Omental fat pad (tissue), 4 donors: Measurements from ENCODE around the gene CD33. TPM values are rescaled to one million over a fixed set of nuclear protein-coding genes. Genes with fewer than 3 reads are reported as not detected.
A peak's percentile ranks its signal among the peaks of the same experiment; 100 is the strongest.

ENCODE experiments used
- ATAC-seq: fragments of 150-250 bp; one replicate; pipeline ENCODE4 v1.9.1; 2016; ENCODE audit warnings: mild to moderate bottlenecking, moderate library complexity; ENCODE audit not compliant: low FRiP score
- DNase-seq: peaks from one replicate; pipeline ENCODE4 v3.0.0-alpha.2; 2019; ENCODE audit warnings: low spot score
- total RNA-seq, 4 donors: library from RNA; depleted of rRNA; stranded (reverse); fragments of >200 nt; gene quantifications; one replicate each; pipeline ENCODE4 v1.1.0, GENCODE V29; 2016
- TF ChIP-seq, protein P1 (sequence below), 3 donors: fragments of 450-650 bp; IDR thresholded peaks; one replicate each; pipeline ENCODE4 v1.5.1; 2016 to 2017; ENCODE audit warnings: antibody characterized with exemption in 3 of 3, mild to moderate bottlenecking in 3 of 3, moderate library complexity in 2 of 3

The CD33 gene
- total RNA-seq, 4 donors from 2014 or later: 7.1 to 22.3 (median 18.0) TPM

DNA sequence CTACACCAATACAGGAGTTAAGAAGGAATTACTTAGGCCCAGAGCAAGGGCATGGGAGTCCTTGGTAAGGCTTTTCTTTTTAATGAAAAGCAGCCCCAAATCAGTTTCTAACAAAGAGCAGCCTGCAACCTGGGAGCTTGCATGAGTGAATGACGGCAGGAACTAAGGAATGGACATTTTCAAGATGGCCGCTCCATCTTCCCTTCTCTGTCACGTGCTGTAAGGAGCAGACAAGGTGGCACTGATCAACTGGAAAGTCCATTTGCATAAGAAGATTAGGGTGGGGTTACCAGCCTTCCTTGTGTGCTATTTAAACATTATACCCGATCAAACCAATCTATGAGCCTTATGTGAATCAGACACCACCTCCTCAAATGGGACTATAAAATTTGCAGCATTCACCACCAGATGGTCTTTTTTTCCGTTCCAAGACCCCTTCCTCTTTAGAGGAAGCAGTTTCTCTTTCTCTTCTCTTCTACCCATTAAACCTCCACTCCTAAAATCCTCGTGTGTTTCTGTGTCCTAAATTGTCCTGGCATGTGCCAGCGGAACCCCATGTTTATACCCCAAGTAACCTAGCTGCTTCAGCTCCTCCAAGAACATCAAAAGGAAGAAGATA is 23.2 kb downstream of the CD33 start:
- no peak for DNase-seq
- ATAC-seq: no peak

DNA sequence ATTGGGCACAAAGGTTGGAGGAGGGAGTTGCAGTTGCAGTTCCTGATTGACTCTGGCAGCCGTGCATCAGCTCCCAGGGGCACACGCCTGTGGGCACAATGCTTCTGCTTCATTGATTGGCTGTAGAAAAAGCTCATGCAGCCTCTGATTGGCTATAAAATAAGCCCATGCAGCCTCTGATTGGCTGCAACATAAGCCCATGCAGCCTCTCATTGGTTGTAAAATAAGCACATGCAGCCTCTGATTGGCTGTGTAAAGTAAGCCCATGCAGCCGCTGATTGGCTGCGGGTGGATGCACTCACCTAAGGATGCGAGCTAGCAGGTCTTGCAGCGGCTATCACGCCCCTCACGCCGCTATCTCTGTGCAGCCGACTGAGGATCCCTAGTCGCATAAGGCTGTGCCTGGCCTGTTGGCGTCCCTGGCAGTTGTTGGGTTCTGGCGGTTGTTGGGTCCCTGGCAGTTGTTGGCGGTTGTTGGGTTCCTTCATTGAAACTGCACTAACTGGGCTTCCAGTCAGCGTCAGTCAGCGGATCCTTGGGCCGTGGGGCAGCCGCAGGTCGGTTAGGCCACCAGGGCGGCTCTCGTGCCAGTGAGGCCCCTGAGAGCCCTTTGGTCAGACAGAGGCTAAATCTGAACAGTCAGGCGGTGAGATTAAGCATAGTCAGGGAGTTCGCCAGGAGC is 26.0 kb downstream of the CD33 start, which contains the start of gene SIGLECL1:
Gene SIGLECL1, plus strand, starts transcription at position 295 of the 682 bp plus-strand sequence. CDS start 12,993 bp downstream, outside the sequence.
- ATAC-seq (no peak), DNase-seq (no peak)
- TF ChIP-seq, protein P1, sequence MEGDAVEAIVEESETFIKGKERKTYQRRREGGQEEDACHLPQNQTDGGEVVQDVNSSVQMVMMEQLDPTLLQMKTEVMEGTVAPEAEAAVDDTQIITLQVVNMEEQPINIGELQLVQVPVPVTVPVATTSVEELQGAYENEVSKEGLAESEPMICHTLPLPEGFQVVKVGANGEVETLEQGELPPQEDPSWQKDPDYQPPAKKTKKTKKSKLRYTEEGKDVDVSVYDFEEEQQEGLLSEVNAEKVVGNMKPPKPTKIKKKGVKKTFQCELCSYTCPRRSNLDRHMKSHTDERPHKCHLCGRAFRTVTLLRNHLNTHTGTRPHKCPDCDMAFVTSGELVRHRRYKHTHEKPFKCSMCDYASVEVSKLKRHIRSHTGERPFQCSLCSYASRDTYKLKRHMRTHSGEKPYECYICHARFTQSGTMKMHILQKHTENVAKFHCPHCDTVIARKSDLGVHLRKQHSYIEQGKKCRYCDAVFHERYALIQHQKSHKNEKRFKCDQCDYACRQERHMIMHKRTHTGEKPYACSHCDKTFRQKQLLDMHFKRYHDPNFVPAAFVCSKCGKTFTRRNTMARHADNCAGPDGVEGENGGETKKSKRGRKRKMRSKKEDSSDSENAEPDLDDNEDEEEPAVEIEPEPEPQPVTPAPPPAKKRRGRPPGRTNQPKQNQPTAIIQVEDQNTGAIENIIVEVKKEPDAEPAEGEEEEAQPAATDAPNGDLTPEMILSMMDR (IDR thresholded peaks at IDR 0.05): no peak

More for the DNA sequence above, 23.2 kb downstream of the CD33 start:
- TF ChIP-seq, protein P1 (IDR thresholded peaks at IDR 0.05): no peak

DNA sequence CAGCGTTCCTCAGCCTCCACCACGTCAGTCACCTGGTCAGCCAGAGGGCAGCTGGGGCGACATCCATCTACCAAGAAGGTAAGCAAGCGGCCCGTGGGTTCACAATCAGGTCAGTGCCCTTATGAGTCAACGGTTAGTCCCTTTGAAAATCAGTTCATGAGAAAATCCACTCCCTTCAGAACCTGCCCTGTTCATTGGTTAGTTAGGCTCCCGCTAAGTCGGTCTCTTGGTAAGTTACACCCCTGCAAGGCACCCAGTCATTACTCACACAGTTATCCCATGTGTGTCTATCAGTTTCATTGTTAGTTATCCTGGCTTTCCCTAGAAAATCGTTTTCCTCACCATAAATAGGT is 26.6 kb downstream of the CD33 start:
- DNase-seq (no peak), ATAC-seq (no peak)
- TF ChIP-seq, protein P1 (IDR thresholded peaks at IDR 0.05): no peak

DNA sequence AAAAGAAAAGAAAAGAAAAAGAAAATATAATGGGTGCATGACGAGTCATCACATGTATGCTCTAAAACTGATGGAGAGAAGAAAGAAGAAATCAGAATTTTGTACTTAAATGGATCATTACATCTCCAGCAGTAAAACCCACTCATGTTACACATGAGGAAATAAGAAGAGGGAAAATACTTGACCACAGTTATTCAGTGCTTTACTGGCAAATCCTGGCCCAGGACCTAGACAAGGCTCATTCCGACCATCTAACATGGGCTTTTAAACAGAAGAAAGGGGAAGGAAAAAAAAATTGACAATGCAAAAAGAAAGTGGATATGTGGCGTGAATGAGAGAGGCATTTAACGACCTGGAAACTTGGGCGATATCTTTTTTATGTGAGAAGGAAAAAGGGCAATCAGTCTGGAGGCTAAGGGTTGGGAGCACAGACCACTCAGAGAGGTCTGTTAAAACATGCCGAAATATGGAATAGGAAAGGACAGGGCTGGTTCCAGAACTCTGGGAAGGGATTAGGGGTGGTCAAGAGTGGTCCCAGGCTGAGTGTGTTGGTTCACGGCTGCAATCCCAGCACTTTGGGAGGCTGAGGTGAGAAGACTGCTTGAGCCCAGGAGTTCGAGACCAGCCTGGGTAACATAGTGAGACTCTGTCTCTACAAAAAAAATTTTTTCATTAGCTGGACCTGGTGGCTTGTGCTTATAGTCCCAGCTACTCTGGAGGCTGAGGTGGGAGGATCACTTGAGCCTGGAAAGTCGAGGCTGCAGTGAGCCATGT is 27.6 kb downstream of the CD33 start:
- DNase-seq (no peak), ATAC-seq (peak; percentile 54)
- TF ChIP-seq, protein P1 (IDR thresholded peaks at IDR 0.05): no peak

DNA sequence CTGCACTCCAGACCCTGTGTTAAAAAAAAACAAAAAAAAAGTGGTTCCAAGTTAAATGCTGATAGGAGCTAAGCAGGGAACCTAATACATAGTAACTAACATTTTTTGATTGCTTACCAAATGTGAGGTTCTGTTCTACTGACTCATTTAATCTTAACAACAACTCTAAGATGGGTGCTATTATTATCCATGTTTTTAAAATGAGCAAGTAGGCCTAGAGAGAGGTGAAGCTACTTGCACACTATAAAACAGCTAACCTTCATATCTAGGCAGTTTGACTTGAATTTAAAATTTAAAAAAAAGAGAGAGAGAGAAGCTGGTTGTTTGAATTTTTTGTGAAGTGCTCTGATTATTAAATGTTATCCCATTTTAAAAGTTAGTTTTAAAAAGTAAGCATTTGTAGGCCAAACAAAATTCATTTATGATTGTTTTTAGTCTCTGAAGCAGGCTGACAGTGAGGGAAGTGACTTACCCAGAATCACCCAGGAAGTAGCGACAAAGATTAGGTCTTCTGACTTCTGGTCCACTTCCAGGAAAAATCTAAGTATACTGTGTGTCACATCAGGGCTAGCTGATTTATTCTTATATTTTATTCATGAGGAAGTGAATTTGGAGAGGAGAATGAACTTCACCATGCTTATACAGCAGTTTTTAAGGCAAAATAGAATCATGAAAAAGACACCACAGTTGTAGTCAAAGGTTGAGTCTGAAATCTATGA is 28.4 kb downstream of the CD33 start:
- ATAC-seq (no peak), DNase-seq (no peak)
- TF ChIP-seq, protein P1 (IDR thresholded peaks at IDR 0.05): no peak

DNA sequence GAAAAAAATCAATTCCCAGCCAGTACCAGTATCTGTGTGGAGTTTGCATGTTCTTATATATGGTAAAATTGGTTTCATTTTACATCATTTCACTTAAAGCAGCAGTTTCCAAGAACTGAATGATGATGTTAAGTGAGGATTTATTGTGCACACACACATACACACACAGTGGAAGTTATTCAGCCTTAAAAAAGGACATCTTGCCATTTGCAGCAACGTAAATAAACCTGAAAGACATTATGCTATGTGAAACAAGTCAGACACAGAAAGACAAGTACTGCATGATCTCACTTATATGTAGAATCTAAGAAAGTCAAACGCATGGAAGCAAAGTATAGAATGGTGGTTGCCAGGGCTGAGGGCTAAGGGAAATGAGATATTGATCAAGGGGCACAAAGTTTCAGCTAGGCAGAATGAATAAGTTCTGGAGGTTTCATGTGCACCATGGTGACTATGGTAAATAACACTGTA is 31.3 kb downstream of the CD33 start:
- no peak for ATAC-seq
- TF ChIP-seq, protein P1 (IDR thresholded peaks at IDR 0.05): no peak
- no peak for DNase-seq
